ENCODE data around the gene RAI1.

The RAI1 gene

DNA sequence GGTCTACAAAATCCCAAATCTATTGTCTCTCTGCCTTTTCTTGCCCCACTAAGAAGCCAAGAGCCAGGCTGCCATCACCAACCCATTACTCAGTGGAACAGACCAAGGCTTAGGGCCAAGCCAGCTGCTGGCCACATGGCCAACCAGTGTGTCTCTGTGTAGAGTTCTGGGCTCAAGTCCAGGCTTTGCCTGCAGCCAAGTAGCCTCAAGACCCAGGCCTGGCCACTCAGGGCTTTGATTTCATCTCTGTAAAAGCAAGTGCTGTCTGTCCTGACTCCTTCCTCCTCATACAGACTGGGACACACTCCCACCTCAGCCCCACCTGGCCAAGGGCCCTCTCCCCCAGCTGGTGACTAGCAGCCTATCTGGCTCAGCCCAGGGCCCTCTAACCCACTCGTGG, 140.9 kb downstream of the RAI1 start:
- Histone ChIP-seq H3K27ac (ENCODE audit: low read depth in 2 of 2, low read length in 2 of 2) (peak overlapping the region; percentile 54 to 75), H3K9me3 (ENCODE audit: control insufficient read depth in 2 of 2, low read length in 2 of 2) (no peaks in the 10 kb centered on the region), H3K36me3 (ENCODE audit: control insufficient read depth in 2 of 2, insufficient read depth in 2 of 2, low read length in 2 of 2) (peaks cover 17 to 25% of the 10 kb centered on the region in 2 donors), H3K27me3 (ENCODE audit: control insufficient read depth in 2 of 2, insufficient read depth in 2 of 2, low read length in 2 of 2) (no peaks in the 10 kb centered on the region), H3K4me3 (ENCODE audit: low read length in 2 of 2) (peak overlapping the region; percentile 63 to 78), H3K9ac (ENCODE audit: low read depth in 1 of 2, low read length in 2 of 2) (peak overlapping the region; percentile 69 to 92), H3K4me1 (ENCODE audit: control insufficient read depth in 2 of 2, insufficient read depth in 2 of 2, low read length in 2 of 2) (peaks cover 70 to 86% of the 10 kb centered on the region in 2 donors)

DNA sequence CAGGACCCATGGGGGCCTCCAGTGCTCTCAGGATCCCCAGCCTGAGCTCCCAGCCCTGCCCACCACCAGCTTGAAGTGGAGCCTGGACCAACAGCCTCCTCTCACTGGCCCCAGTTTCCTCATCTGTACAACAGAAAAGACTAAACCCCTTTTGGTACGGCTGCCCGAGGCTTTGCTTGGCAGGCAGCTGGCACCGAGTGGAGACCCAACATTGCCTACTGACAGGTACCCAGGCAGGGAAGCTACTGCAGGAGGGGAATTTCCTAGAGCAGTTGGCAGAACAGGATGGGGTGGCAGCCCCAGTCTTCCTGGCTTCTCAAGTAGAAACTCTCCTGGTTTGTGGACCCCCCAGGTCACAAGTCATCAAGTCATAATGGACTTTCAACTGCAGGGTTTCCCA, 141.4 kb downstream of the RAI1 start:
- Histone ChIP-seq H3K4me1 (ENCODE audit: control insufficient read depth in 2 of 2, insufficient read depth in 2 of 2, low read length in 2 of 2) (peaks cover 70 to 85% of the 10 kb centered on the region in 2 donors), H3K4me3 (ENCODE audit: low read length in 2 of 2) (peak overlapping the region; percentile 63 to 78), H3K9ac (ENCODE audit: low read depth in 1 of 2, low read length in 2 of 2) (peak overlapping the region; percentile 69 to 92), H3K9me3 (ENCODE audit: control insufficient read depth in 2 of 2, low read length in 2 of 2) (no peaks in the 10 kb centered on the region), H3K27me3 (ENCODE audit: control insufficient read depth in 2 of 2, insufficient read depth in 2 of 2, low read length in 2 of 2) (no peaks in the 10 kb centered on the region), H3K36me3 (ENCODE audit: control insufficient read depth in 2 of 2, insufficient read depth in 2 of 2, low read length in 2 of 2) (peaks cover 13 to 23% of the 10 kb centered on the region in 2 donors), H3K27ac (ENCODE audit: low read depth in 2 of 2, low read length in 2 of 2) (peak overlapping the region; percentile 54 to 75)

DNA sequence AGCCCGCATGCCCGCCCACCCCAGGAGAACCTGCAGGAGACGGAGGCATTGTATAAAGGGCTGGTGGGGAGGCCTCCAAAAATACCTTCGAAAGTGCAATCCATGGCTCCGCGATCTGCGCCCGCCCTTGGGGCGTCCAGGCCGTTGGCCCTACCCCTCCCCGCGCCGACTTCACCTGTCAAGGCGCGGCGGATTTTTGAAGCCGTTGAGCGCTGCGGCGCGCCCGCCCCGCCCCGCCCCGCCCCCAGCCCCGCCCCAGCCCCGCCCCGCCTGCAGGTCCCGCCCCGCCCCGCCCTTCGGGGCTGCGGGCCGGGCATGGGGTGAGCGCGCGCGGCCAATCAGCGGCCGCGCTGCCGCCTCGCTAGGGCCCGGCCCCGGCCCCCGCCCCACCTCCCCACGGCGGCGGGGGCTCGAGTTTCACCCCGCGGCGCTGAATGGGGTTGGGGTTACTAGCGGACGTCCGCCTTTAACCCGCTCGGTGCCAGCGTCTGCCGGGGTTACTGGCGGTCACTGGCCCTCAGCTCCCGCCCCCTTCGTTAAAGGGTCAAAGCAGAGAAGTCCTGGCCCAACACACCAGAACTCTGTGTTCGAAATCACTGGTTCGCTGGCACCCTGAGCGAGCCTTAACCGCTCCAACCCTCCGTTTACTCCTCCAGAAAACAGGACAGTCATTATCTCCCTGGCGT, 142.3 kb downstream of the RAI1 start:
- peaks cover 72 to 79% of the 10 kb centered on the region in 2 donors for H3K4me1 ChIP-seq (ENCODE audit: control insufficient read depth in 2 of 2, insufficient read depth in 2 of 2, low read length in 2 of 2)
- peak overlapping the region; percentile 74 to 92 for H3K9ac ChIP-seq (ENCODE audit: low read depth in 1 of 2, low read length in 2 of 2)
- H3K4me3 ChIP-seq (ENCODE audit: low read length in 2 of 2): peak overlapping the region; percentile 63 to 78

DNA sequence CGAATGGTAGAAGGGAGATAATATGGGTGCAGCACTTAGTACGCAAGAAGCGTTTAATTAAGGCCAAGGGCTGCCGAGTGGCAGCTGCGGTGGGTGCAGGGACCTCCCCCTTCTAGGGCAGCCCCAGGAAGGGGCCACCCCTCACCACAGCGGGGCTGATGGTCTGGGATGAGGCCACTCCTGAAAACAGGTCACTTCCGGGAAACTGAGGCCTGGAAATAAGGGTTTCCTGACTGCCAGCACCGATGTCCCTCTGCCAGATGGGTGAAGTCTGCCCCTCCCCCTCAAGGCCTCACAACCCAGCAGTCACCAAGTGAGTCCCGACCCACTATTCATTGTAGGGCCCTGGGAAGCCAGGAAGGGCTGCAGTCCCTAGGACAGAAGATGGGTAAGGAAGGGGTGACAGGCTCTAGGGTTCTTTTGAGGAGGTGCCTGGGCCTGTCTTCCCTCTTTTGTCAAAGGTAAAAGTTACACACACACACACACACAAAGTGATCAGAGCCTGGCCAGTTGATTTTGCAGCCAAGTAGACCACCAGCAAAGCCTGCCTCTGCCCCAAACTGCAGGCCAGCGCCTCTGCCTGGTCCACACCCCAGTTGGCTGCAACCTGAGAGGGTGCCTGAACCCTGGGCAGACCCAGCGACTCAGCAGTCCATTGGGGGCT, 143.0 kb downstream of the RAI1 start:
- H3K27ac ChIP-seq (ENCODE audit: low read depth in 2 of 2, low read length in 2 of 2): peak overlapping the region; percentile 87 to 95
- peak overlapping the region; percentile 74 to 76 for H3K9ac ChIP-seq (ENCODE audit: low read depth in 1 of 2, low read length in 2 of 2)
- H3K4me1 ChIP-seq (ENCODE audit: control insufficient read depth in 2 of 2, insufficient read depth in 2 of 2, low read length in 2 of 2): peaks cover 65 to 73% of the 10 kb centered on the region in 2 donors
- H3K4me3 ChIP-seq (ENCODE audit: low read length in 2 of 2): peak overlapping the region; percentile 55 to 73
- H3K36me3 ChIP-seq (ENCODE audit: control insufficient read depth in 2 of 2, insufficient read depth in 2 of 2, low read length in 2 of 2): peaks cover 1 to 9% of the 10 kb centered on the region in 2 donors
- H3K9me3 ChIP-seq (ENCODE audit: control insufficient read depth in 2 of 2, low read length in 2 of 2): no peaks in the 10 kb centered on the region
- H3K27me3 ChIP-seq (ENCODE audit: control insufficient read depth in 2 of 2, insufficient read depth in 2 of 2, low read length in 2 of 2): no peaks in the 10 kb centered on the region

More for the DNA sequence above, 142.3 kb downstream of the RAI1 start:
- peaks cover 8 to 16% of the 10 kb centered on the region in 2 donors for H3K36me3 ChIP-seq (ENCODE audit: control insufficient read depth in 2 of 2, insufficient read depth in 2 of 2, low read length in 2 of 2)
- H3K9me3 ChIP-seq (ENCODE audit: control insufficient read depth in 2 of 2, low read length in 2 of 2): no peaks in the 10 kb centered on the region
- H3K27me3 ChIP-seq (ENCODE audit: control insufficient read depth in 2 of 2, insufficient read depth in 2 of 2, low read length in 2 of 2): no peaks in the 10 kb centered on the region
- peak overlapping the region; percentile 87 to 95 for H3K27ac ChIP-seq (ENCODE audit: low read depth in 2 of 2, low read length in 2 of 2)

DNA sequence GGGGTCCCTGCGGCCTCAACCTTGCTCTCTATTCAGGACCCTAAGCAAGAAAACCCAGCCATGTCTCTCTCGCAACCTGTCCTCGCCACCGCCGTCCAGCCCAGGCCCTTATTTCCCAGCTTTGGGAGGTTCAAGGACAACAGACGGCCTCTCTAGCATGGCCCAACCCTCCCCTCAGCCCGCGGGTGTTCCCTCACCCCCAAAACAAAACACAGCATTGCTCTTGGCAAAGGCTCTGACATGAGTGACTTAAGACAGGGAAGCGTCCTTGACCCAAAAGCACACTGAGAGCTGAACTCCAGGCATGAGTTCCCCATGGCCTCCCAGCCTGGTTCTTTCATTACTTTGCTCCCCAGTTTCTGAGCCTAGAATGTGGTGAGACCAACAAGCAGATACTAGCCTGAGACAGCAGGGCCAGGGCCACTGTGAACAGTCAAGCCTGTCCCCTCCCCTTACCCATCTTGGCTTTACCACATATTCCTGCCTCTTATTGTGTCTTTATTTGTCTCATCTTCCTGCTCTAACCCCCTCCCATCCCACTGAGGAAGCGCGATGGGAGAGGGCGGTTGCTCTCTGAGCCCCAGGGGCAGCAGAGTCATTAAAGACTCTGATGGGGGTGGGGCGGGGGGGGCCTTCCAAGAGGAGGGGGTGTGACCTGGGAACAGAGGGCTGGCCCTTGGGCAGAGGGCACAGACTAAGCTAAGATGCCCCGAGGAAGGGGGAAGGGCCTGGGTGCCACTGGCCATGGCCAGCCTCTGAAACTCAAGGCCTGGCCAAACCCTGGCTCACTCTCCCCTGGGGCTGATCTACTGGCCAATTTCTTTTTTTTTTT, 143.7 kb downstream of the RAI1 start:
- Histone ChIP-seq H3K27ac (ENCODE audit: low read depth in 2 of 2, low read length in 2 of 2) (peak overlapping the region; percentile 87 to 95), H3K9ac (ENCODE audit: low read depth in 1 of 2, low read length in 2 of 2) (peak overlapping the region; percentile 9 to 74), H3K27me3 (ENCODE audit: control insufficient read depth in 2 of 2, insufficient read depth in 2 of 2, low read length in 2 of 2) (no peaks in the 10 kb centered on the region), H3K9me3 (ENCODE audit: control insufficient read depth in 2 of 2, low read length in 2 of 2) (no peaks in the 10 kb centered on the region), H3K4me1 (ENCODE audit: control insufficient read depth in 2 of 2, insufficient read depth in 2 of 2, low read length in 2 of 2) (peaks cover 62 to 68% of the 10 kb centered on the region in 2 donors), H3K4me3 (ENCODE audit: low read length in 2 of 2) (no peak overlapping the region), H3K36me3 (ENCODE audit: control insufficient read depth in 2 of 2, insufficient read depth in 2 of 2, low read length in 2 of 2) (peaks cover 0 to 7% of the 10 kb centered on the region in 2 donors)

DNA sequence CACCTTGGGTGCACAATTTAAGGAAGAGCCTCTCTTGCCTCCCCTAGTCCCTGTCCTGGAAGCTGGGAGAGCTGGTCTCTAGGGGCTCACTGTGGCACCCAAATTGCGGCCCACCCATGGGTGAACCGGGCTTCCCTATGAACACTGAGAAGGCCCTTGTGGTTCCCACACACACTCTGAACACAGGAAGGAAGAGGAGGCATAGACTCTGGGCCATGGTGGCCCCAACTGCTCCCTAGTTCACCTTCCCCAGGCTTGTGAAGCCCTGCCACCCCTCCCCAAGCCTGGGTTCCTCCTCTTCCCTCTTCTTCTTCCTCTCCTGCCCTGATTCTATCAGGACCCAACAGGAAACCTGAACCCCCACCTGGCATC, 145.1 kb downstream of the RAI1 start:
- Histone ChIP-seq H3K36me3 (ENCODE audit: control insufficient read depth in 2 of 2, insufficient read depth in 2 of 2, low read length in 2 of 2) (peaks cover 0 to 3% of the 10 kb centered on the region in 2 donors), H3K4me3 (ENCODE audit: low read length in 2 of 2) (no peak overlapping the region), H3K27me3 (ENCODE audit: control insufficient read depth in 2 of 2, insufficient read depth in 2 of 2, low read length in 2 of 2) (no peaks in the 10 kb centered on the region), H3K4me1 (ENCODE audit: control insufficient read depth in 2 of 2, insufficient read depth in 2 of 2, low read length in 2 of 2) (peaks cover 63 to 67% of the 10 kb centered on the region in 2 donors), H3K27ac (ENCODE audit: low read depth in 2 of 2, low read length in 2 of 2) (peak overlapping the region; percentile 87 to 95), H3K9ac (ENCODE audit: low read depth in 1 of 2, low read length in 2 of 2) (peak overlapping the region in 1 of 2 donors; percentile 15), H3K9me3 (ENCODE audit: control insufficient read depth in 2 of 2, low read length in 2 of 2) (no peaks in the 10 kb centered on the region)

DNA sequence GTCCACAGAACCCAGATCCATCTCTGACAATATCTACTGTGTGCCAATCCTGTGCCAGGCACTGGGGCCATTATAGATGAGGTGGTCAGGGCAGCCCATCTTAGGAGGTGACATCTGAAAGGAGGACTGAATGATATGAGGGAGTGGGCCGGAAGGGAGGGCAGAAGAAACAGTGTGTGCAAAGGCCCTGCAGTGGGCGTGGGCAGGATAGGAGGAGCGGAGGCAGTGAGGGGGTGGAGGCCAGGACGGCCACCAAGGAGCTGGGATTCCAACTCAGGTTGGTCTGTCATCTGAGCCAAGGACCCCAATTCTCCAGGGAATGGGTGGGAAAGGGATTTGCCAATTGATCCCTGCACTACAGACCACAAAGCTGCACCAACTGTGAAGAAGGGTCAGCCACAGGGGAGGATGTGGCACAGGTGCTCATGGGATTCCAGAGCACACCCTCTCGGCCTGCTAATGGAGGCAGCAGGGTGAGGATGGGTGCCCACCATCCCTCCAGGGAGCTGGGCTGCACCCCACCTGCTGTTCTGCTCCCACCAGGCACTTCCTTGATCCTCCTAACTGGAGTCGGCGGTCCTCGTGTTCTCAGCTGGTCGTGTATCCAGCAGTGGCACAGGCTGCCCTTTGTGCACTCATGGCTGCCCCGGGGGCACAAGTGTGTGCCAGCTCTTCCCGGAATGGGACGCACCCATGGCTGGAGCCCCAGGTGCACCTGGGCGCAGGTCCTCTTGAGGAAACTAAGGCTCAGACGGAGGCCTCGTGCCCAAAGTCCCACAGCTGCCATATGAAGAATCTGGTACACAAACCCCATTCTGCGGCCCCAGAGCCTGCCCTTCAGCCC, 145.9 kb downstream of the RAI1 start:
- H3K4me3 ChIP-seq (ENCODE audit: low read length in 2 of 2): no peak overlapping the region
- H3K9me3 ChIP-seq (ENCODE audit: control insufficient read depth in 2 of 2, low read length in 2 of 2): no peaks in the 10 kb centered on the region
- H3K36me3 ChIP-seq (ENCODE audit: control insufficient read depth in 2 of 2, insufficient read depth in 2 of 2, low read length in 2 of 2): peaks cover 0 to 6% of the 10 kb centered on the region in 2 donors
- H3K27ac ChIP-seq (ENCODE audit: low read depth in 2 of 2, low read length in 2 of 2): peak overlapping the region in 1 of 2 donors; percentile 95
- H3K4me1 ChIP-seq (ENCODE audit: control insufficient read depth in 2 of 2, insufficient read depth in 2 of 2, low read length in 2 of 2): peaks cover 63 to 65% of the 10 kb centered on the region in 2 donors
- H3K27me3 ChIP-seq (ENCODE audit: control insufficient read depth in 2 of 2, insufficient read depth in 2 of 2, low read length in 2 of 2): no peaks in the 10 kb centered on the region
- no peak overlapping the region for H3K9ac ChIP-seq (ENCODE audit: low read depth in 1 of 2, low read length in 2 of 2)

DNA sequence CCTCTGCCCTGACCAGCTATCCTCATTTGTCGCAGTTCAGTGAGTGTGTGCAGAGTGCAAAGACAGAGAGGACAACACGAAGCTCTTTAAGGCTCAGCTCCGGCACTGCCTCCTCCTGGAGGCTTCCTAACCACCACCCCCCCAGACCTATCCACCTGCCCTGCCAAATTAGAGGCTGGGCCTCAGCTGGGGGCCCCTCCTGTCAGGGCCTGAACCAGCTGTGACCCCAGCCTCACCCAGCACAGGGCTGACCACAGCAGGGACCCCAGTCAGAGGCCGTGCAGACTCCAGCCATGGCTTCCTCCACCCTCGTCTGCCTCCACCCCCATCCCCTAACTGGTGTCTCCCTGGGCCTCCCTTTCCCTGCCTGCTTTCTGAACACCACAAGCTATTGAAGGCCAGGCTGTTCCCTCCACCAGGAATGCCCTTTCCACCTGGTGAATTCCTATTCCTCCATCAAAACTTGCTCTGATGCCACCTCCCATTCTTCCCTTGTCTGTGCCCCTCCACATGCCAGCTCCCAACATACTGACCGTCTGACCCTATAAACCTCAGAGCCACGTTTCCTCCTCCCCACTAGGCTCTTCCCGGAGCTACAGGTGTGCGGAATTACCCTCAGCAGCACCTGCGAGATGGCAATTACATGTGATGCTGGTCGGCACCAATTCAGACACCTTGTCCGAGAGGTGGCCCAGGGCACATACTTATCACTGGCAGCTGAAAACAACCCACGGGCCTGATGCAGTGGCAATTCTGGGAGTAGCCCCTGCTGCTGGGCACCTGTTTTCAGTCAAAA, 146.8 kb downstream of the RAI1 start:
- peak overlapping the region in 1 of 2 donors; percentile 5 for H3K9ac ChIP-seq (ENCODE audit: low read depth in 1 of 2, low read length in 2 of 2)
- peaks cover 0 to 7% of the 10 kb centered on the region in 2 donors for H3K36me3 ChIP-seq (ENCODE audit: control insufficient read depth in 2 of 2, insufficient read depth in 2 of 2, low read length in 2 of 2)
- H3K27me3 ChIP-seq (ENCODE audit: control insufficient read depth in 2 of 2, insufficient read depth in 2 of 2, low read length in 2 of 2): no peaks in the 10 kb centered on the region
- peaks cover 56% of the 10 kb centered on the region in 2 donors for H3K4me1 ChIP-seq (ENCODE audit: control insufficient read depth in 2 of 2, insufficient read depth in 2 of 2, low read length in 2 of 2)
- no peak overlapping the region for H3K27ac ChIP-seq (ENCODE audit: low read depth in 2 of 2, low read length in 2 of 2)
- H3K4me3 ChIP-seq (ENCODE audit: low read length in 2 of 2): no peak overlapping the region
- no peaks in the 10 kb centered on the region for H3K9me3 ChIP-seq (ENCODE audit: control insufficient read depth in 2 of 2, low read length in 2 of 2)

DNA sequence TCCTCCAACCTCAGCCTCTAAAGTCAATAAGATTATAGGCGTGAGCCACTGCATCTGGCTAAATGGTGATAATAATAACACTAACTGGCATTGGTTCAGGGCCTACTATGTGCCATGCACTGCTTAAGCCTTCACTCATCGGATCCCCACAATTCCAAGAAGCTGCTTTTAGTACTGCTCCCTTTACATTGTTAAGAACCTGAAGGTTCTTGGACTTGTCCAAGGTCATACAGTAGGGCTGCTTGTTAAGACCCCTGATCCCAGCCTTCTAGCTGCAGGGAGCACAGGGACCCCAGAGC, 149.0 kb downstream of the RAI1 start:
- H3K27me3 ChIP-seq (ENCODE audit: control insufficient read depth in 2 of 2, insufficient read depth in 2 of 2, low read length in 2 of 2): no peaks in the 10 kb centered on the region
- H3K4me3 ChIP-seq (ENCODE audit: low read length in 2 of 2): no peak overlapping the region
- peaks cover 0 to 7% of the 10 kb centered on the region in 2 donors for H3K36me3 ChIP-seq (ENCODE audit: control insufficient read depth in 2 of 2, insufficient read depth in 2 of 2, low read length in 2 of 2)
- peak overlapping the region in 1 of 2 donors; percentile 30 for H3K27ac ChIP-seq (ENCODE audit: low read depth in 2 of 2, low read length in 2 of 2)
- no peaks in the 10 kb centered on the region for H3K9me3 ChIP-seq (ENCODE audit: control insufficient read depth in 2 of 2, low read length in 2 of 2)
- H3K9ac ChIP-seq (ENCODE audit: low read depth in 1 of 2, low read length in 2 of 2): peak overlapping the region in 1 of 2 donors; percentile 36
- peaks cover 41 to 48% of the 10 kb centered on the region in 2 donors for H3K4me1 ChIP-seq (ENCODE audit: control insufficient read depth in 2 of 2, insufficient read depth in 2 of 2, low read length in 2 of 2)
